Mucosa of stomach (tissue), 1 donor: ENCODE results near the gene MS4A8.
"Not testable (repeated sequence)": the region's sequence is repeated elsewhere in the genome, so short reads cannot be mapped to it uniquely, and the experiment has no call there.

Experiments
- H3K27me3 ChIP-seq: one replicate; pipeline ENCODE4 v1.7.0; 2013; ENCODE audit warnings: mild to moderate bottlenecking, low read length; ENCODE audit not compliant: control insufficient read depth, insufficient read depth
- H3K36me3 ChIP-seq: one replicate; pipeline ENCODE4 v1.7.0; 2013; ENCODE audit warnings: low read length; ENCODE audit not compliant: control insufficient read depth, insufficient read depth
- H3K4me1 ChIP-seq: one replicate; pipeline ENCODE4 v1.7.0; 2013; ENCODE audit warnings: mild to moderate bottlenecking, low read length; ENCODE audit not compliant: control insufficient read depth, insufficient read depth
- H3K4me3 ChIP-seq: one replicate; pipeline ENCODE4 v1.7.0; 2013; ENCODE audit warnings: low read length
- H3K9ac ChIP-seq: one replicate; pipeline ENCODE4 v1.7.0; 2013; ENCODE audit warnings: mild to moderate bottlenecking, low read length, moderate library complexity
- H3K9me3 ChIP-seq: one replicate; pipeline ENCODE4 v1.7.0; 2013; ENCODE audit warnings: mild to moderate bottlenecking, low read length, moderate library complexity; ENCODE audit not compliant: control insufficient read depth
- donor health status: Pancreatic carcinoma.

The MS4A8 gene

GRCh38 chr11:60756307-60757032 lies 57.1 kb downstream of the MS4A8 start, which contains the start of gene MS4A15:
TSS of gene MS4A15 (plus strand) at chr11:60756867. CDS start at chr11:60763734, 6,867 bp downstream.
- no peaks in the 10 kb centered on the region for H3K9me3 ChIP-seq
- peaks cover 15% of the 10 kb centered on the region for H3K4me1 ChIP-seq
- H3K9ac ChIP-seq = peak within 1 kb of the TSS; percentile 30
- no peaks in the 10 kb centered on the region for H3K36me3 ChIP-seq
- no peak within 1 kb of the TSS for H3K4me3 ChIP-seq
- no peaks in the 10 kb centered on the region for H3K27me3 ChIP-seq

- no peaks in the 10 kb centered on the region for H3K27me3 ChIP-seq
- H3K36me3 ChIP-seq = no peaks in the 10 kb centered on the region
- no peak overlapping the region for H3K9ac ChIP-seq
- no peaks in the 10 kb centered on the region for H3K9me3 ChIP-seq
- peaks cover 15% of the 10 kb centered on the region for H3K4me1 ChIP-seq
- no peak overlapping the region for H3K4me3 ChIP-seq
Measured at GRCh38 chr11:60757231-60757800, 57.9 kb downstream of the MS4A8 start.

DNA sequence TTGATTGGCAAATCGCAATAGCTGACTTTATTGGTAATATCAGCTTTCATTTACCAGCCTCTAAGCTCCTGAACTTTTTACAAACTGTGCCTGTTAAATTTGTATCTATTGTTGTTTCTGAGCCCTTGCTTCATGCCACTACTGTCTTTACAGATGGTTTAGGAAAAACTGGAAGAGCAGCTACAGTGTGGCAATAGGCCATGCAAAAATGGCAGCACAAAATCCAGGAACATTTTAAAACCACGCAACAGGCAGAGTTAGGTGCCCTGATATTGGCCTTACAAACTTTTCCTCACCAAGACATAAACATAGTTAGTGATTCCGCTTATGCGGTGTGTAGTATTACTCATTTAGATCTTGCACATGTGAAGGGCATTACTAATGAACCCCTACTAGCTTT lies 59.3 kb downstream of the MS4A8 start:
- not testable (repeated sequence) for H3K9ac ChIP-seq, H3K36me3 ChIP-seq, H3K9me3 ChIP-seq, H3K27me3 ChIP-seq, H3K4me1 ChIP-seq, H3K4me3 ChIP-seq

- H3K4me3 ChIP-seq, H3K27me3 ChIP-seq, H3K9me3 ChIP-seq: not testable (repeated sequence)
Measured at GRCh38 chr11:60759438-60760225, 60.2 kb downstream of the MS4A8 start.

GRCh38 chr11:60761436-60762190 lies 62.2 kb downstream of the MS4A8 start:
- H3K4me3 ChIP-seq = no peak overlapping the region
- peaks cover under 1% of the 10 kb centered on the region for H3K4me1 ChIP-seq
- no peaks in the 10 kb centered on the region for H3K27me3 ChIP-seq
- H3K9ac ChIP-seq = no peak overlapping the region
- H3K36me3 ChIP-seq = no peaks in the 10 kb centered on the region
- no peaks in the 10 kb centered on the region for H3K9me3 ChIP-seq

More at GRCh38 chr11:60759438-60760225, 60.2 kb downstream of the MS4A8 start:
- H3K36me3 ChIP-seq, H3K9ac ChIP-seq, H3K4me1 ChIP-seq: not testable (repeated sequence)

DNA sequence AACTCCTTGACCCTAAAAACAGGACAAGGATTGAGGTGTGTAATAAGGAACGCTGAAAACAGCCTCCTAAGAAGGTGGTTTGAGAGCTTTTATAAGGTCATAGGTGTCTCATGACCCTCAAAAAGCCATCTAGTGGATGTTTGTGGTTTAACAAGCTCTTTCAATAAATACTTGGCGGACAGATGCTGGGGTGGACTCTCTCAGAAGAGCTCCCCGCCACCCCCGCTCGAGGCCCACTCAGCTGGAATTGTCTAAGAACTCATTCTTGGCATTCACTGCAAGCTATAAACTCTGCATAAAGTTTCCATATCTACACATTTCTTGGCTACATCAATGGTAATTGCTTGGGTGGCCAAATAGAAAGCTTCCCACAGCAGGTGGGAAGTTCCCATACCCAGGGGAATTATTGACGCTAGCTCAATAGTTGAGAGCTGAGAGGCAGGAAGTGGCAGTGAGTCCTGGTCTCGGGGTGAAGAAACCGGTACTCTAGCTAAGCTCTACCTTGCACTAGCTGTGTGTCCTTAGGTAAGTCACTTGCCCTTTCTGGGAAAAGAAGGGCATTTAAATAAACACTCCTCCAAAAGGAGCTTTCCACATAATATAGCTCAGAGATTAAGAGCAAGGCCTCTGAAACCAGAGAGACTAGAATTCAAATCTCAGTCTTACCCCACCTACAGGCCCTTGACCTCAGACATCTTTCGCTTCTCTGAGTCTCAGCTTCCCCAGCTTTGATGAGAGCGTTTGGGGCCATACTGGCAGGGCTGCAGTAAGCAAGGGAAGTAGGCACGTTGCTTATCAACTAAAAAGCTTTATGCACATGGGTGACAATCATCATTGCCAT lies 63.7 kb downstream of the MS4A8 start:
- Histone ChIP-seq H3K36me3 (no peaks in the 10 kb centered on the region), H3K4me3 (no peak overlapping the region), H3K4me1 (no peaks in the 10 kb centered on the region), H3K27me3 (no peaks in the 10 kb centered on the region), H3K9me3 (no peaks in the 10 kb centered on the region), H3K9ac (no peak overlapping the region)

DNA sequence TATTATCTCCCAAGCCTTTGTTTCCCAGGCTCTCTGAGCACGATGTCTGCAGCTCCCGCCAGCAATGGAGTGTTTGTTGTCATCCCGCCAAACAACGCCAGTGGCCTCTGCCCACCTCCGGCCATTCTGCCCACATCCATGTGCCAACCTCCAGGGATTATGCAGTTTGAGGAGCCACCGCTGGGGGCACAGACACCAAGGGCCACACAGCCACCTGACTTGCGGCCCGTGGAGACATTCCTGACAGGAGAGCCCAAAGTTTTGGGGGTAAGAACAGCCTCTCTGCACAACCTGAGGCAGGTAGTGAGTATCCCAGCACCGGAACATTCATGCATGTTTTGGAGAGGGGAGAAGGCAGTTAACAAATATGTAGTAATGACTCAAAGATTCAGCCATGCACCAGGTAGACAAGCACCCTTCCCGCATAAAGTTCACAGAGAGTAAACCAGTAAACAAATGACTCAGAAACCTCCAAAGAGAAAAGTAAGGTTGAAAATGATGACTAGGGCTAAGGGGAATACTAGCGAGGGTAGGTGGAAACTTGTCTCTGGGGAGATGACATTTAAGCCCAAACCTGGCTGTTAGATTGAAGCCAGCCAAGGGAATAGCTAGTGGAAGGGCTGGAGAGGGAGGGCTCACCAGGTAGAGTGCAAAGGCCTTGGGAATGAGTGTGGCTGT lies 64.4 kb downstream of the MS4A8 start:
- H3K9me3 ChIP-seq = no peaks in the 10 kb centered on the region
- no peaks in the 10 kb centered on the region for H3K36me3 ChIP-seq
- no peaks in the 10 kb centered on the region for H3K4me1 ChIP-seq
- no peak overlapping the region for H3K4me3 ChIP-seq
- H3K9ac ChIP-seq = no peak overlapping the region
- H3K27me3 ChIP-seq = no peaks in the 10 kb centered on the region

- Histone ChIP-seq H3K27me3 (no peaks in the 10 kb centered on the region), H3K4me3 (no peak overlapping the region), H3K36me3 (no peaks in the 10 kb centered on the region), H3K9me3 (no peaks in the 10 kb centered on the region), H3K4me1 (no peaks in the 10 kb centered on the region), H3K9ac (no peak overlapping the region)
Measured at GRCh38 chr11:60764879-60765278, 65.5 kb downstream of the MS4A8 start.

DNA sequence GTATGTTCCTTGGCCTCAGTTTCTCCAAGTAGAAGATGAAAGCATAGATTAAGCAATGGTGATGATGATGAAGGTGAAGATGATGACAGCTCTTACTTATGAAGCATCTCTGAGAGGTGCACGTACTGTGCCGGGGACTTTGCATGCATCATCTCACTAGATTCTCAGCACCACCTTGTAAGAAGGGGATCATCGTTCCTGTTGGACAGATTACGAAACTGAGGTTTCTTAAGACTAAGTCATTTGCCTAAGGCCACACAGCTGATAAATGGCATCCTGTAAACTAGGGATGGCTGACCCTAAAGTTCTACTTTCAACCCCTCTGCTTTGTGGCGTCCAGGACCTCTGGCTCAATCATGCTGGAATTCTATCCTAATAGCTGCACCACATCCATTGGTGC lies 65.9 kb downstream of the MS4A8 start:
- no peaks in the 10 kb centered on the region for H3K27me3 ChIP-seq
- no peaks in the 10 kb centered on the region for H3K36me3 ChIP-seq
- H3K9ac ChIP-seq = no peak overlapping the region
- no peaks in the 10 kb centered on the region for H3K4me1 ChIP-seq
- no peaks in the 10 kb centered on the region for H3K9me3 ChIP-seq
- H3K4me3 ChIP-seq = no peak overlapping the region
